SK-N-SH (cell line): ENCODE measurements around the gene MOB1B. TPM values are rescaled to one million over a fixed set of nuclear protein-coding genes. Genes with fewer than 3 reads are reported as not detected.

Experiments used
- CTCF ChIA-PET: fragments of 300-600, 350-600 bp; formaldehyde crosslinking; extraction: SDS; loops from one replicate; lab custom pipeline; 2021; lab: Yijun Ruan, JAX
- POLR2A ChIA-PET: fragments of 350-600 bp; sonication (Branson Sonifier 250); formaldehyde crosslinking; extraction: SDS; loops from one replicate; lab custom pipeline; 2020; ENCODE audit warnings: antibody characterized with exemption, inconsistent platforms; lab: Yijun Ruan, JAX
- DNase-seq: peaks from one replicate; pipeline ENCODE4 v3.0.0; 2012
- H2AFZ ChIP-seq: fragments of 200-600 bp; sonication (generic); 2 replicates; pipeline ENCODE4 v1.8.1; 2016; ENCODE audit warnings: antibody characterized with exemption, mild to moderate bottlenecking, low read depth
- H3F3A ChIP-seq: fragments of 200-600 bp; sonication (generic); replicated peaks from 2 replicates; pipeline ENCODE3; 2016; ENCODE audit warnings: antibody characterized with exemption, mild to moderate bottlenecking; ENCODE audit not compliant: insufficient read depth
- H3K27ac ChIP-seq, 2 experiments: fragments of 200-500 bp in 1 of 2; fragments of 200-600 bp in 1 of 2; sonication (Bioruptor generic) in 1 of 2; sonication (generic), shearing (Covaris generic) in 1 of 2; 2 replicates each; pipeline versions ENCODE4 v1.5.1 to v1.6.1; 2014 to 2016; ENCODE audit warnings: low read depth in 2 of 2, inconsistent platforms in 1 of 2, low read length in 1 of 2, mild to moderate bottlenecking in 1 of 2, mixed read lengths in 1 of 2
- H3K27me3 ChIP-seq: fragments of 200-600 bp; sonication (generic), shearing (Covaris generic); 2 replicates; pipeline ENCODE4 v1.6.1; 2016; ENCODE audit warnings: mixed run types; ENCODE audit not compliant: insufficient read depth
- H3K36me3 ChIP-seq, 2 experiments: fragments of 200-500 bp in 1 of 2; fragments of 200-600 bp in 1 of 2; sonication (Bioruptor generic) in 1 of 2; sonication (generic) in 1 of 2; replicated peaks in 1 of 2; 2 replicates each; pipeline versions ENCODE3 to v1.5.1; 2014 to 2016; ENCODE audit warnings: low read length in 1 of 2, mild to moderate bottlenecking in 1 of 2; ENCODE audit not compliant: insufficient read depth in 2 of 2, control insufficient read depth in 1 of 2
- H3K4me1 ChIP-seq, 2 experiments: fragments of 200-500 bp in 1 of 2; fragments of 200-600 bp in 1 of 2; sonication (Bioruptor generic) in 1 of 2; sonication (generic), shearing (Covaris generic) in 1 of 2; 2 replicates each; pipeline versions ENCODE4 v1.5.1 to v1.6.1; 2014 to 2016; ENCODE audit warnings: low read depth in 1 of 2, low read length in 1 of 2, mixed run types in 1 of 2; ENCODE audit not compliant: insufficient read depth in 2 of 2, control insufficient read depth in 1 of 2
- H3K4me2 ChIP-seq: fragments of 200-600 bp; sonication (generic), shearing (Covaris generic); 2 replicates; pipeline ENCODE4 v1.6.1; 2017; ENCODE audit warnings: mixed run types
- H3K4me3 ChIP-seq, 2 experiments: fragments of 200-500 bp in 1 of 2; fragments of 200-600 bp in 1 of 2; sonication (Bioruptor generic) in 1 of 2; sonication (generic), shearing (Covaris generic) in 1 of 2; 2 replicates each; pipeline versions ENCODE4 v1.5.1 to v1.8.1; 2014 to 2016; ENCODE audit warnings: low read depth in 2 of 2, inconsistent platforms in 1 of 2, low read length in 1 of 2, mild to moderate bottlenecking in 1 of 2, mixed read lengths in 1 of 2, moderate library complexity in 1 of 2
- H3K79me2 ChIP-seq: fragments of 200-600 bp; sonication (generic); 2 replicates; pipeline ENCODE4 v1.8.1; 2017; ENCODE audit warnings: mild to moderate bottlenecking; ENCODE audit not compliant: insufficient read depth
- H3K9ac ChIP-seq: fragments of 200-600 bp; sonication (generic); 2 replicates; pipeline ENCODE4 v1.6.1; 2017; ENCODE audit warnings: mixed run types
- H3K9me2 ChIP-seq: fragments of 200-600 bp; sonication (generic); 2 replicates; pipeline ENCODE4 v1.6.1; 2017; ENCODE audit warnings: mixed run types
- H3K9me3 ChIP-seq: fragments of 200-600 bp; sonication (generic); 2 replicates; pipeline ENCODE4 v1.6.1; 2017; ENCODE audit warnings: mixed run types, mild to moderate bottlenecking, moderate library complexity
- H4K20me1 ChIP-seq: fragments of 200-600 bp; sonication (generic); 2 replicates; pipeline ENCODE4 v1.6.1; 2017; ENCODE audit warnings: mild to moderate bottlenecking, mixed run types; ENCODE audit not compliant: insufficient read depth
- EP300 ChIP-seq, 2 experiments: IDR thresholded peaks; 2 replicates each; pipeline versions ENCODE4 v1.4.0 to v1.6.1; 2012; ENCODE audit warnings: borderline replicate concordance in 1 of 2, low read depth in 1 of 2, low read length in 1 of 2
- FOXM1 ChIP-seq: IDR thresholded peaks from 2 replicates; pipeline ENCODE4 v1.4.0; 2012; ENCODE audit warnings: low read depth, mild to moderate bottlenecking
- NFIC ChIP-seq: IDR thresholded peaks from 2 replicates; pipeline ENCODE4 v1.4.0; 2012; ENCODE audit warnings: borderline replicate concordance
- RCOR1 ChIP-seq: fragments of 150-350 bp; IDR thresholded peaks from 2 replicates; pipeline ENCODE4 v1.6.1; 2017; ENCODE audit warnings: antibody characterized with exemption, low read length
- RFX5 ChIP-seq: IDR thresholded peaks from 2 replicates; pipeline ENCODE4 v1.6.1; 2012; ENCODE audit warnings: mild to moderate bottlenecking, improper control_type of control experiment, low read length
- TAF1 ChIP-seq: IDR thresholded peaks from 2 replicates; pipeline ENCODE4 v1.6.1; 2012; ENCODE audit warnings: low read depth, mild to moderate bottlenecking, low read length, moderate library complexity, borderline replicate concordance
- WGBS: methylation state at CpG from one replicate; pipeline ENCODE4 v1.1.6; 2017; ENCODE audit warnings: low lambda C conversion rate; 5-methylcytosine and 5-hydroxymethylcytosine counted together
- polyA plus RNA-seq, 3 experiments: library from polyadenylated mRNA; depleted of rRNA; stranded (reverse); fragments of >200 nt; gene quantifications; 2 replicates each; pipeline ENCODE4 v1.2.3, GENCODE V29; 2012
- TF ChIP-seq, protein P1 (sequence below): fragments of 200-600 bp; sonication (generic); IDR thresholded peaks from 2 replicates; pipeline ENCODE4 v1.6.1; 2017; ENCODE audit warnings: antibody characterized with exemption, mild to moderate bottlenecking, moderate library complexity
- TF ChIP-seq, protein P2 (sequence below): IDR thresholded peaks from 2 replicates; pipeline ENCODE4 v1.4.0; 2012; ENCODE audit warnings: low read depth, borderline replicate concordance

Gene MOB1B
- polyA plus RNA-seq, 1 of the 3 experiments (the other 2 are of a cell fraction) = 2.9 TPM

DNA sequence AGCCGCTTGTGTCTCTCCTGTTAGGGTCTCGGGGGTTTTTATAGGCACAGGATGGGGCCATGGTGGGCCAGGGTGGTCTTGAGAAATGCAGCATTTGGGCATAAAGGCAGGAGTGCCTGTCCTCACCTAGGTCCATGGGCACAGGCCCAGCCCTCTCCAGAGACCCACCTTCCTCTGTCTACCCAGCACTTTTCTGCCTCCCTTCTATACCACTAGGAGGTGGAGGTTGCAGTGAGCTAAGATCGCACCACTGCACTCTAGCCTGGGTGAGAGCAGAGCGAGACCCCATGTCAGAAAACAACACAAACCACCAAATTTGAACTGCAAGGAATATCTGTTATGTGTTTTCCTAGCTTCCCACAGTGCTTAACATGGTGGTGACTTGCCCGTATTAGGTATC, 38.0 kb downstream of the MOB1B start:
- Histone ChIP-seq H3K4me1 (no peaks in the 10 kb centered on the region), H3K36me3 (peaks cover 0 to 15% of the 10 kb centered on the region in 2 experiments), H3K27ac (no peak overlapping the region), H3K4me2 (no peak overlapping the region), H3F3A (peaks cover 9% of the 10 kb centered on the region), H3K4me3 (no peak overlapping the region), H2AFZ (no peak overlapping the region), H4K20me1 (no peaks in the 10 kb centered on the region), H3K27me3 (no peaks in the 10 kb centered on the region), H3K79me2 (peaks cover 89% of the 10 kb centered on the region), H3K9ac (no peak overlapping the region), H3K9me3 (no peaks in the 10 kb centered on the region; the same call in 1 of the 2 replicates), H3K9me2 (no peaks in the 10 kb centered on the region)
- TF ChIP-seq, protein P1, sequence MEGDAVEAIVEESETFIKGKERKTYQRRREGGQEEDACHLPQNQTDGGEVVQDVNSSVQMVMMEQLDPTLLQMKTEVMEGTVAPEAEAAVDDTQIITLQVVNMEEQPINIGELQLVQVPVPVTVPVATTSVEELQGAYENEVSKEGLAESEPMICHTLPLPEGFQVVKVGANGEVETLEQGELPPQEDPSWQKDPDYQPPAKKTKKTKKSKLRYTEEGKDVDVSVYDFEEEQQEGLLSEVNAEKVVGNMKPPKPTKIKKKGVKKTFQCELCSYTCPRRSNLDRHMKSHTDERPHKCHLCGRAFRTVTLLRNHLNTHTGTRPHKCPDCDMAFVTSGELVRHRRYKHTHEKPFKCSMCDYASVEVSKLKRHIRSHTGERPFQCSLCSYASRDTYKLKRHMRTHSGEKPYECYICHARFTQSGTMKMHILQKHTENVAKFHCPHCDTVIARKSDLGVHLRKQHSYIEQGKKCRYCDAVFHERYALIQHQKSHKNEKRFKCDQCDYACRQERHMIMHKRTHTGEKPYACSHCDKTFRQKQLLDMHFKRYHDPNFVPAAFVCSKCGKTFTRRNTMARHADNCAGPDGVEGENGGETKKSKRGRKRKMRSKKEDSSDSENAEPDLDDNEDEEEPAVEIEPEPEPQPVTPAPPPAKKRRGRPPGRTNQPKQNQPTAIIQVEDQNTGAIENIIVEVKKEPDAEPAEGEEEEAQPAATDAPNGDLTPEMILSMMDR = peak; percentile 9; the same call in 1 of the 2 replicates
- no peak for TF ChIP-seq RCOR1
- POLR2A ChIA-PET = no interaction called here
- no peak for DNase-seq
- 96% methylated on average over 5 of the region's 5 CpGs for WGBS
- CTCF ChIA-PET = interaction anchor here (1.0 kb wide), 1 partner anchor 9 kb away, joined by 3 read pairs; no protein-coding TSS in a partner anchor

DNA sequence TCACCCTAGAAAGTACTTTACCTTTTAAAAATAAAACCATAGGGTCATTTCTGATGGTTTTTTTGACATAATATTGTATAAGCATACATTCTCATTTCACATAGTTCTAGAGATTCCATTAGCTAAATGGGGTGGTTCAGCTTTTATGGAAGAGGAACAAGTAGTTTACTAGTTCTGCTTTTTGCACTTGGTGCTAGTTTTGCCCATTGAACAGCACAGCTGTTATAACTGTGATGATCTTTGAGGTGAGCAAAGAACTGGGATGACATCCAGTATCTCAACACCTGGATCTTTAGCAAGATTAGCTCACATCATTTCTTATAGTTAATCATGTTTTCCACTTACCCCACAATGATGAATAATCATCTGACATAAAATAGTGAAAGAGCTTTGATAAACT, 40.9 kb downstream of the MOB1B start:
- peaks cover 16% of the 10 kb centered on the region for H3F3A ChIP-seq
- no peaks in the 10 kb centered on the region; the same call in 1 of the 2 replicates for H3K9me3 ChIP-seq
- no peak overlapping the region for H3K27ac ChIP-seq
- H3K9ac ChIP-seq = no peak overlapping the region
- H3K79me2 ChIP-seq = peaks cover 90% of the 10 kb centered on the region
- no peaks in the 10 kb centered on the region for H3K27me3 ChIP-seq
- DNase-seq = no peak
- H3K4me1 ChIP-seq = peaks cover 0 to 10% of the 10 kb centered on the region in 2 experiments; a peak in 1 of 4 replicates
- H3K9me2 ChIP-seq = no peaks in the 10 kb centered on the region
- no peak overlapping the region for H2AFZ ChIP-seq
- no peak for TF ChIP-seq NFIC
- TF ChIP-seq, protein P1 = no peak
- TF ChIP-seq FOXM1 = no peak
- TF ChIP-seq EP300 (IDR thresholded peaks at IDR 0.05; ENCODE audit: borderline replicate concordance in 1 of 2, low read depth in 1 of 2, low read length in 1 of 2) = no peak
- TF ChIP-seq TAF1 = no peak
- TF ChIP-seq, protein P2, sequence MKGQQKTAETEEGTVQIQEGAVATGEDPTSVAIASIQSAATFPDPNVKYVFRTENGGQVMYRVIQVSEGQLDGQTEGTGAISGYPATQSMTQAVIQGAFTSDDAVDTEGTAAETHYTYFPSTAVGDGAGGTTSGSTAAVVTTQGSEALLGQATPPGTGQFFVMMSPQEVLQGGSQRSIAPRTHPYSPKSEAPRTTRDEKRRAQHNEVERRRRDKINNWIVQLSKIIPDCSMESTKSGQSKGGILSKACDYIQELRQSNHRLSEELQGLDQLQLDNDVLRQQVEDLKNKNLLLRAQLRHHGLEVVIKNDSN = no peak
- no peak for TF ChIP-seq RFX5
- peaks cover 0 to 15% of the 10 kb centered on the region in 2 experiments for H3K36me3 ChIP-seq
- no peak overlapping the region for H3K4me3 ChIP-seq
- H4K20me1 ChIP-seq = no peaks in the 10 kb centered on the region
- ChIA-PET POLR2A (no interaction called here), CTCF (interaction anchor here (1.0 kb wide), 2 partner anchors 12 to 28 kb away, joined by 3 read pairs; no protein-coding TSS in a partner anchor)
- no peak overlapping the region for H3K4me2 ChIP-seq
